HepG2 (cell line): Measurements from ENCODE around the gene PPARA. TPM values are rescaled to one million over a fixed set of nuclear protein-coding genes. Genes with fewer than 3 reads are reported as not detected.

ENCODE experiments used
- ASH2L ChIP-seq: fragments of 300-600, 200-600 bp; sonication (generic); IDR thresholded peaks from 2 replicates; pipeline ENCODE4 v1.7.0; 2017; ENCODE audit warnings: low read depth, mild to moderate bottlenecking, moderate library complexity, mixed read lengths, low read length; ENCODE audit not compliant: insufficient read length
- GATAD1 ChIP-seq: IDR thresholded peaks from 2 replicates; pipeline ENCODE4 v1.6.1; 2016; ENCODE audit warnings: missing genetic modification reagents, missing compliant biosample characterization
- JUN ChIP-seq: sonication (generic); formaldehyde crosslinking; IDR thresholded peaks from 2 replicates; pipeline ENCODE4 v1.4.0; 2020; ENCODE audit warnings: mild to moderate bottlenecking, missing genetic modification reagents
- NCOA5 ChIP-seq: sonication (generic); formaldehyde crosslinking; IDR thresholded peaks from 2 replicates; pipeline ENCODE4 v1.4.0; 2020; ENCODE audit warnings: missing genetic modification reagents
- PHF8 ChIP-seq: sonication (generic); formaldehyde crosslinking; IDR thresholded peaks from 2 replicates; pipeline ENCODE4 v1.5.0; 2020; ENCODE audit warnings: missing genetic modification reagents
- SP1 ChIP-seq, 2 experiments: fragments of 450-650 bp in 1 of 2; sonication (generic) in 1 of 2; formaldehyde crosslinking in 1 of 2; IDR thresholded peaks; 2 replicates each; pipeline versions ENCODE4 v1.4.0 to v1.6.1; 2016 to 2020; ENCODE audit warnings: missing genetic modification reagents in 1 of 2
- SRSF9 ChIP-seq: fragments of 200-400 bp; formaldehyde crosslinking; IDR thresholded peaks from 2 replicates; pipeline ENCODE4 v1.6.1; 2018; ENCODE audit warnings: borderline replicate concordance, mild to moderate bottlenecking, low read depth, low read length; ENCODE audit not compliant: insufficient read depth, poor library complexity, severe bottlenecking
- SYNCRIP ChIP-seq: fragments of 200-400 bp; formaldehyde crosslinking; IDR thresholded peaks from 2 replicates; pipeline ENCODE4 v1.6.1; 2018; ENCODE audit warnings: mild to moderate bottlenecking, low read depth, low read length; ENCODE audit not compliant: insufficient read depth
- TCF7 ChIP-seq: sonication (generic); IDR thresholded peaks from 2 replicates; pipeline ENCODE4 v1.6.1; 2016; ENCODE audit warnings: antibody characterized with exemption, low read depth
- ZNF124 ChIP-seq: sonication (generic); formaldehyde crosslinking; IDR thresholded peaks from 2 replicates; pipeline ENCODE4 v1.4.0; 2020; ENCODE audit warnings: missing genetic modification reagents
- ZNF431 ChIP-seq: sonication (generic); formaldehyde crosslinking; IDR thresholded peaks from 2 replicates; pipeline ENCODE4 v1.9.0; 2022; ENCODE audit warnings: missing genetic modification reagents, low read depth, mild to moderate bottlenecking, borderline replicate concordance
- ZNF451 ChIP-seq: sonication (generic); formaldehyde crosslinking; IDR thresholded peaks from 2 replicates; pipeline ENCODE4 v1.5.0; 2020; ENCODE audit warnings: mild to moderate bottlenecking, missing genetic modification reagents
- ZNF512B ChIP-seq: sonication (generic); formaldehyde crosslinking; IDR thresholded peaks from 2 replicates; pipeline ENCODE4 v1.5.1; 2020; ENCODE audit warnings: missing genetic modification reagents, mild to moderate bottlenecking, borderline replicate concordance
- ZNF75D ChIP-seq: sonication (generic); formaldehyde crosslinking; IDR thresholded peaks from 2 replicates; pipeline ENCODE4 v1.8.1; 2023; ENCODE audit warnings: missing genetic modification reagents, mild to moderate bottlenecking, borderline replicate concordance
- polyA plus RNA-seq, 8 experiments: library from polyadenylated mRNA; depleted of rRNA in 3 of 8; stranded (reverse) in 7 of 8; unstranded in 1 of 8; fragments of >200 nt; fragmentation: Illumina TruSeq in 4 of 8; extraction: Trizol in 4 of 8; gene quantifications; 2 replicates each; pipeline versions ENCODE4 v1.2.1 to v1.2.3, GENCODE V29; 2011 to 2016; ENCODE audit warnings: low read depth in 4 of 8, missing spikeins in 1 of 8, mixed read lengths in 1 of 8; ENCODE audit not compliant: insufficient read depth in 1 of 8
- total RNA-seq, 5 experiments: library from RNA; depleted of rRNA; stranded (reverse); fragments of >200 nt; fragmentation: Illumina TruSeq; extraction: Trizol; gene quantifications; 2 replicates each; pipeline ENCODE4 v1.2.3, GENCODE V29; 2016; ENCODE audit warnings: low read depth in 1 of 5
- TF ChIP-seq, protein P1 (sequence below): sonication (generic); formaldehyde crosslinking; IDR thresholded peaks from 2 replicates; pipeline ENCODE4 v1.5.0; 2020; ENCODE audit warnings: mild to moderate bottlenecking, missing genetic modification reagents, borderline replicate concordance
- TF ChIP-seq, protein P2 (sequence below), 2 experiments: sonication (generic) in 1 of 2; formaldehyde crosslinking in 1 of 2; IDR thresholded peaks; 2 replicates each; pipeline versions ENCODE4 v1.4.0 to v1.6.1; 2016 to 2020; ENCODE audit warnings: borderline replicate concordance in 1 of 2, low read depth in 1 of 2, mild to moderate bottlenecking in 1 of 2, missing genetic modification reagents in 1 of 2

The PPARA gene
- total and polyA plus RNA-seq, 2 of the 13 experiments (the other 11 are each of a cell fraction or from before 2014, with no cell fraction given) = 18.2 to 24.7 TPM

- no peak for TF ChIP-seq SYNCRIP
- no peak for TF ChIP-seq ZNF512B (CRISPR knock-in tag)
- no peak for TF ChIP-seq SRSF9
- TF ChIP-seq ZNF124 (CRISPR knock-in tag) = 0 out of 2 replicates have a peak, but pooled peaks have one; percentile 24
- TF ChIP-seq ZNF75D (CRISPR knock-in tag) = no peak
- TF ChIP-seq TCF7 = peak; percentile 62
- no peak for TF ChIP-seq NCOA5
- TF ChIP-seq JUN (CRISPR knock-in tag) = no peak
- TF ChIP-seq, protein P1, sequence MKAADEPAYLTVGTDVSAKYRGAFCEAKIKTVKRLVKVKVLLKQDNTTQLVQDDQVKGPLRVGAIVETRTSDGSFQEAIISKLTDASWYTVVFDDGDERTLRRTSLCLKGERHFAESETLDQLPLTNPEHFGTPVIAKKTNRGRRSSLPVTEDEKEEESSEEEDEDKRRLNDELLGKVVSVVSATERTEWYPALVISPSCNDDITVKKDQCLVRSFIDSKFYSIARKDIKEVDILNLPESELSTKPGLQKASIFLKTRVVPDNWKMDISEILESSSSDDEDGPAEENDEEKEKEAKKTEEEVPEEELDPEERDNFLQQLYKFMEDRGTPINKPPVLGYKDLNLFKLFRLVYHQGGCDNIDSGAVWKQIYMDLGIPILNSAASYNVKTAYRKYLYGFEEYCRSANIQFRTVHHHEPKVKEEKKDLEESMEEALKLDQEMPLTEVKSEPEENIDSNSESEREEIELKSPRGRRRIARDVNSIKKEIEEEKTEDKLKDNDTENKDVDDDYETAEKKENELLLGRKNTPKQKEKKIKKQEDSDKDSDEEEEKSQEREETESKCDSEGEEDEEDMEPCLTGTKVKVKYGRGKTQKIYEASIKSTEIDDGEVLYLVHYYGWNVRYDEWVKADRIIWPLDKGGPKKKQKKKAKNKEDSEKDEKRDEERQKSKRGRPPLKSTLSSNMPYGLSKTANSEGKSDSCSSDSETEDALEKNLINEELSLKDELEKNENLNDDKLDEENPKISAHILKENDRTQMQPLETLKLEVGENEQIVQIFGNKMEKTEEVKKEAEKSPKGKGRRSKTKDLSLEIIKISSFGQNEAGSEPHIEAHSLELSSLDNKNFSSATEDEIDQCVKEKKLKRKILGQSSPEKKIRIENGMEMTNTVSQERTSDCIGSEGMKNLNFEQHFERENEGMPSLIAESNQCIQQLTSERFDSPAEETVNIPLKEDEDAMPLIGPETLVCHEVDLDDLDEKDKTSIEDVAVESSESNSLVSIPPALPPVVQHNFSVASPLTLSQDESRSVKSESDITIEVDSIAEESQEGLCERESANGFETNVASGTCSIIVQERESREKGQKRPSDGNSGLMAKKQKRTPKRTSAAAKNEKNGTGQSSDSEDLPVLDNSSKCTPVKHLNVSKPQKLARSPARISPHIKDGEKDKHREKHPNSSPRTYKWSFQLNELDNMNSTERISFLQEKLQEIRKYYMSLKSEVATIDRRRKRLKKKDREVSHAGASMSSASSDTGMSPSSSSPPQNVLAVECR = peak; percentile 81
- TF ChIP-seq ZNF431 (CRISPR knock-in tag) = peak; percentile 21; the same call in 1 of the 2 replicates
- TF ChIP-seq, protein P2, sequence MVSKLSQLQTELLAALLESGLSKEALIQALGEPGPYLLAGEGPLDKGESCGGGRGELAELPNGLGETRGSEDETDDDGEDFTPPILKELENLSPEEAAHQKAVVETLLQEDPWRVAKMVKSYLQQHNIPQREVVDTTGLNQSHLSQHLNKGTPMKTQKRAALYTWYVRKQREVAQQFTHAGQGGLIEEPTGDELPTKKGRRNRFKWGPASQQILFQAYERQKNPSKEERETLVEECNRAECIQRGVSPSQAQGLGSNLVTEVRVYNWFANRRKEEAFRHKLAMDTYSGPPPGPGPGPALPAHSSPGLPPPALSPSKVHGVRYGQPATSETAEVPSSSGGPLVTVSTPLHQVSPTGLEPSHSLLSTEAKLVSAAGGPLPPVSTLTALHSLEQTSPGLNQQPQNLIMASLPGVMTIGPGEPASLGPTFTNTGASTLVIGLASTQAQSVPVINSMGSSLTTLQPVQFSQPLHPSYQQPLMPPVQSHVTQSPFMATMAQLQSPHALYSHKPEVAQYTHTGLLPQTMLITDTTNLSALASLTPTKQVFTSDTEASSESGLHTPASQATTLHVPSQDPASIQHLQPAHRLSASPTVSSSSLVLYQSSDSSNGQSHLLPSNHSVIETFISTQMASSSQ (IDR thresholded peaks at IDR 0.05; ENCODE audit: low read depth) = no peak
- TF ChIP-seq, protein P2 (CRISPR knock-in tag; IDR thresholded peaks at IDR 0.05; ENCODE audit: borderline replicate concordance) = peak; percentile 67; the same call in 1 of the 2 replicates
- TF ChIP-seq ZNF451 (CRISPR knock-in tag) = no peak
- peak; percentile 66 for TF ChIP-seq ASH2L
- peak; percentile 93 for TF ChIP-seq PHF8 (CRISPR knock-in tag)
- TF ChIP-seq SP1 (IDR thresholded peaks at IDR 0.05) = no peak
- TF ChIP-seq SP1 (CRISPR knock-in tag; IDR thresholded peaks at IDR 0.05) = peak; percentile 69; the same call in 1 of the 2 replicates
- TF ChIP-seq GATAD1 (CRISPR knock-in tag) = peak; percentile 54; the same call in 1 of the 2 replicates
Observed at GRCh38 chr22:46267431-46268279, 117.3 kb downstream of the PPARA start, which contains the start of gene TTC38 (continued).
